Measurements from ENCODE around the gene DDA1. TPM values are rescaled to one million over a fixed set of nuclear protein-coding genes. Genes with fewer than 3 reads are reported as not detected.

The DDA1 gene
- total and polyA plus RNA-seq, 9 of the 15 experiments (the other 6 are each of a cell fraction or from before 2014, with no cell fraction given) = 1.4 to 83.8 (median 33.8) TPM

GRCh38 chr19:17286263-17286662, 23.1 kb upstream of the DDA1 start (continued):
- TF ChIP-seq ZNF583 (CRISPR knock-in tag; IDR thresholded peaks at IDR 0.05) = no peak

- H3K27ac ChIP-seq (ENCODE audit: extremely low read depth, low read depth, low read length) = no peak overlapping the region; the same call in 2 of the 3 replicates
- no peak overlapping the region for H3K4me2 ChIP-seq (ENCODE audit: insufficient read depth, low read length)
- no peak for DNase-seq (ENCODE audit: extremely low read depth in 1 of 4, low spot score in 3 of 4)
- H3K4me3 ChIP-seq = no peak overlapping the region
- peaks cover 6% of the 10 kb centered on the region; the same call in 1 of the 2 replicates for H4K20me1 ChIP-seq (replicated peaks; ENCODE audit: control insufficient read depth, insufficient read depth, low read length)
- CTCF ChIA-PET (ENCODE audit: low intra/inter-chr PET ratio) = no interaction called here
- no TSS peak for BruUV-seq (replicated peaks)
- in situ Hi-C loops (cut with MboI) = loop anchor here (5.0 kb wide), 1 partner anchor 214 kb away; no protein-coding TSS in a partner anchor
- H3K4me1 ChIP-seq (replicated peaks in 1 of 2; ENCODE audit: control insufficient read depth in 2 of 2, insufficient read depth in 2 of 2, low read length in 2 of 2) = peaks cover 2 to 39% of the 10 kb centered on the region in 2 experiments; a peak in 4 of 5 replicates
- H3K9me3 ChIP-seq (replicated peaks; ENCODE audit: control insufficient read depth, insufficient read depth, low read depth, low read length) = no peaks in the 10 kb centered on the region
- TF ChIP-seq TFE3 (CRISPR knock-in tag; IDR thresholded peaks at IDR 0.05) (0 out of 2 replicates have a peak, but pooled peaks have one; percentile 2), CTBP1 (IDR thresholded peaks at IDR 0.05; ENCODE audit: borderline replicate concordance) (no peak), PHB (CRISPR knock-in tag; IDR thresholded peaks at IDR 0.05) (no peak), ESRRA (IDR thresholded peaks at IDR 0.05; ENCODE audit: borderline replicate concordance, low read depth) (peak; percentile 41; the same call in 1 of the 2 replicates), VEZF1 (CRISPR knock-in tag; IDR thresholded peaks at IDR 0.05) (no peak), TCF7 (IDR thresholded peaks at IDR 0.05; ENCODE audit: borderline replicate concordance) (no peak), YY1 (IDR thresholded peaks at IDR 0.05; ENCODE audit: borderline replicate concordance in 1 of 3, control insufficient read depth in 1 of 3, extremely low read depth in 1 of 3, insufficient read depth in 3 of 3, insufficient read length in 1 of 3, insufficient replicate concordance in 2 of 3, low read depth in 1 of 3, low read length in 2 of 3) (peak in 1 of 3 experiments; percentile 64), ARID1B (IDR thresholded peaks at IDR 0.05) (no peak), LEF1 (IDR thresholded peaks at IDR 0.05) (no peak), HOXB6 (CRISPR knock-in tag; IDR thresholded peaks at IDR 0.05; ENCODE audit: borderline replicate concordance) (no peak), NR2C1 (IDR thresholded peaks at IDR 0.05) (0 out of 2 replicates have a peak, but pooled peaks have one; percentile 9), NR2C1 (tag; IDR thresholded peaks at IDR 0.05) (no peak), PRMT5 (CRISPR knock-in tag; IDR thresholded peaks at IDR 0.05) (no peak), HNRNPH1 (optimal IDR thresholded peaks at IDR 0.05; ENCODE audit: low read depth, low read length) (no peak)
- H2AFZ ChIP-seq (ENCODE audit: low read depth, low read length) = peak overlapping the region; percentile 45; the same call in 1 of the 2 replicates
- H3K36me3 ChIP-seq (ENCODE audit: control insufficient read depth, insufficient read depth, low read length) = peaks cover 13% of the 10 kb centered on the region; the same call in 1 of the 3 replicates
- no peaks in the 10 kb centered on the region for H3K27me3 ChIP-seq (ENCODE audit: control insufficient read depth in 2 of 2, insufficient read depth in 2 of 2, low read length in 2 of 2)
- H3K79me2 ChIP-seq (ENCODE audit: control insufficient read depth, insufficient read depth, low read length) = peaks cover 5% of the 10 kb centered on the region; the same call in 2 of the 3 replicates
- WGBS (ENCODE audit: insufficient coverage, low coverage, missing lambda C conversion rate) = 34% methylated on average over 9 of the region's 9 CpGs
- no peaks in the 10 kb centered on the region for H3K9me1 ChIP-seq (ENCODE audit: control insufficient read depth, insufficient read depth, low read length)
- no peak for ATAC-seq
- POLR2A ChIA-PET = no interaction called here
- peak; percentile 11 for FAIRE-seq
- intact Hi-C loops (cut with micrococcal nuclease) = no loop called here
- H3K9ac ChIP-seq (ENCODE audit: insufficient read depth in 1 of 2, low read depth in 2 of 2, low read length in 2 of 2) = peak overlapping the region in 1 of 2 experiments; percentile 28; a peak in 1 of 4 replicates
These were observed 22.6 kb upstream of the DDA1 start for GRCh38 chr19:17286752-17287151.

Measured in K562 (cell line).